Measurements from ENCODE around the gene REXO1. TPM values are rescaled to one million over a fixed set of nuclear protein-coding genes. Genes with fewer than 3 reads are reported as not detected.
A peak's percentile ranks its signal among the peaks of the same experiment; 100 is the strongest.

Gene REXO1
- polyA plus RNA-seq, 3 donors = 29.2 to 35.8 (median 30.0) TPM

- no peak for DNase-seq
These were observed 11.6 kb downstream of the REXO1 start for GRCh38 chr19:1836458-1837221.

GRCh38 chr19:1833540-1833939, 14.7 kb downstream of the REXO1 start:
- no peak for DNase-seq

- no peak for DNase-seq
These were observed 16.1 kb downstream of the REXO1 start for GRCh38 chr19:1832046-1832663.

- no peak for DNase-seq
These were observed 17.3 kb downstream of the REXO1 start for GRCh38 chr19:1830978-1831377.

- DNase-seq = no peak
These were observed 17.7 kb downstream of the REXO1 start for GRCh38 chr19:1830568-1830967.

GRCh38 chr19:1829958-1830357, 18.3 kb downstream of the REXO1 start:
- no peak for DNase-seq

- no peak for DNase-seq
These were observed 19.7 kb downstream of the REXO1 start for GRCh38 chr19:1828279-1829238.

GRCh38 chr19:1827566-1828278, 20.6 kb downstream of the REXO1 start:
- no peak for DNase-seq

GRCh38 chr19:1826557-1827521, 21.4 kb downstream of the REXO1 start:
- DNase-seq = peak; percentile 73

GRCh38 chr19:1825909-1826556, 22.2 kb downstream of the REXO1 start:
- DNase-seq = peak; percentile 80

- no peak for DNase-seq
These were observed 24.0 kb downstream of the REXO1 start for GRCh38 chr19:1824252-1824622.

GRCh38 chr19:1823539-1824251, 24.6 kb downstream of the REXO1 start:
- DNase-seq = no peak

- no peak for DNase-seq
These were observed 25.3 kb downstream of the REXO1 start for GRCh38 chr19:1823020-1823419.

GRCh38 chr19:1822210-1822609, 26.1 kb downstream of the REXO1 start:
- no peak for DNase-seq

- no peak for DNase-seq
These were observed 28.7 kb downstream of the REXO1 start for GRCh38 chr19:1819341-1820255.

GRCh38 chr19:1818549-1819195, 29.6 kb downstream of the REXO1 start:
- DNase-seq = no peak

- no peak for DNase-seq
These were observed 30.6 kb downstream of the REXO1 start for GRCh38 chr19:1817553-1818179.

Measured in renal pelvis (tissue), 4 donors.